Breast epithelium (tissue), 3 donors: ENCODE measurements around the gene TFB2M. TPM values are rescaled to one million over a fixed set of nuclear protein-coding genes. Genes with fewer than 3 reads are reported as not detected.

Experiments used
- total RNA-seq, 3 donors: library from RNA; depleted of rRNA; stranded (reverse); fragments of >200 nt; gene quantifications; one replicate each; pipeline ENCODE4 v1.1.0, GENCODE V29; 2016

Gene TFB2M
- total RNA-seq, 3 donors from 2014 or later: 9.0 to 15.5 (median 13.4) TPM

Other genes with a start within 250 kb of the TFB2M start
- 10 to 100 TPM; 16.8 to 28.8 (median 19.5) TPM for gene SMYD3, start 59.0 kb downstream of the TFB2M start, total RNA-seq
- gene CNST, start 195 bp upstream of the TFB2M start, total RNA-seq: 10 to 100 TPM; 25.9 to 30.9 (median 26.4) TPM
- 10 to 100 TPM; 11.3 to 30.8 (median 23.7) TPM for gene SCCPDH, start 158.1 kb upstream of the TFB2M start, total RNA-seq